ENCODE data around the gene ENGASE. TPM values are rescaled to one million over a fixed set of nuclear protein-coding genes. Genes with fewer than 3 reads are reported as not detected.

The ENGASE gene
- total and polyA plus RNA-seq, 2 of the 8 experiments (the other 6 are each of a cell fraction or from before 2014, with no cell fraction given), result 9.3 to 36.1 TPM

- H3K4me1 ChIP-seq (replicated peaks in 1 of 4; ENCODE audit: control insufficient read depth in 3 of 4, insufficient read depth in 4 of 4, low read length in 3 of 4), result peaks cover 0 to 2% (median under 1%) of the 10 kb centered on the region in 4 experiments; a peak in 1 of 7 replicates
- H3K36me3 ChIP-seq (ENCODE audit: control insufficient read depth in 2 of 4, insufficient read depth in 4 of 4, low read length in 3 of 4), result peaks cover 2 to 7% (median 5%) of the 10 kb centered on the region in 4 experiments; a peak in 4 of 8 replicates
- H4K8ac ChIP-seq (ENCODE audit: extremely low read depth, insufficient read depth, low read length), result no peak overlapping the region
- 92% methylated on average over 11 of the region's 12 CpGs; no CpG with 5 or more reads in 1 of the 2 experiments for WGBS, 2 experiments (ENCODE audit: extremely low coverage in 1 of 2, insufficient coverage in 1 of 2, insufficient read length in 1 of 2, insufficient replicate concordance in 2 of 2, low coverage in 1 of 2, low lambda C conversion rate in 2 of 2, missing lambda C conversion rate in 1 of 2)
- peaks cover 0 to 5% (median 0%) of the 10 kb centered on the region in 4 experiments; a peak in 4 of 7 replicates for H3K27me3 ChIP-seq (replicated peaks in 1 of 4; ENCODE audit: control insufficient read depth in 3 of 4, extremely low read depth in 1 of 4, insufficient read depth in 3 of 4, low read length in 3 of 4)
- no peaks in the 10 kb centered on the region for H4K20me1 ChIP-seq (replicated peaks in 1 of 2; ENCODE audit: control insufficient read depth in 1 of 2, insufficient read depth in 2 of 2, low read length in 2 of 2)
- no peak overlapping the region for H4K91ac ChIP-seq (replicated peaks; ENCODE audit: insufficient read length, low read length)
- H3K23ac ChIP-seq (ENCODE audit: insufficient read length), result no peak overlapping the region
- no peak overlapping the region for H3K27ac ChIP-seq (ENCODE audit: low read depth, low read length)
- FAIRE-seq, result no peak
- ChIA-PET CTCF (ENCODE audit: partially characterized antibody) (interaction anchor here (1.5 to 4.5 kb wide), 4 partner anchors 10 to 35 kb away, joined by 3 to 23 read pairs (median 6); no protein-coding TSS in a partner anchor), POLR2A (ENCODE audit: partially characterized antibody) (no interaction called here)
- H3K79me2 ChIP-seq (ENCODE audit: control insufficient read depth in 1 of 2, insufficient read depth in 2 of 2, low read length in 2 of 2), result no peaks in the 10 kb centered on the region
- no peak overlapping the region for H2AK5ac ChIP-seq (ENCODE audit: low read depth, low read length)
- H2BK120ac ChIP-seq (replicated peaks; ENCODE audit: low read depth, low read length), result no peak overlapping the region
- TF ChIP-seq CHD1 (IDR thresholded peaks at IDR 0.05; ENCODE audit: low read depth, low read length) (no peak), TAF7 (optimal IDR thresholded peaks at IDR 0.05; ENCODE audit: borderline replicate concordance, low read depth, low read length) (no peak), GABPA (IDR thresholded peaks at IDR 0.05; ENCODE audit: borderline replicate concordance, insufficient read depth, low read length) (no peak), BRCA1 (IDR thresholded peaks at IDR 0.05; ENCODE audit: low read depth, low read length) (no peak), SIN3A (conservative IDR thresholded peaks at IDR 0.05 in 1 of 2, IDR thresholded peaks at IDR 0.05 in 1 of 2; ENCODE audit: low read depth in 1 of 2, low read length in 2 of 2) (no peak)
- H2BK20ac ChIP-seq (ENCODE audit: low read length), result no peak overlapping the region
- H3K56ac ChIP-seq (replicated peaks; ENCODE audit: insufficient read length, low read depth, low read length), result no peak overlapping the region
- H2BK15ac ChIP-seq (ENCODE audit: low read length), result no peak overlapping the region
- H3K9ac ChIP-seq (replicated peaks in 1 of 4; ENCODE audit: extremely low read depth in 1 of 4, low read depth in 3 of 4, low read length in 3 of 4), result no peak overlapping the region
- no peak overlapping the region for H3K4ac ChIP-seq (replicated peaks; ENCODE audit: insufficient read length, low read depth, low read length)
- no peak for DNase-seq (ENCODE audit: low read depth in 1 of 2, low spot score in 2 of 2)
- H3K79me1 ChIP-seq (ENCODE audit: low read depth, low read length), result no peaks in the 10 kb centered on the region
- no peak overlapping the region for H3K18ac ChIP-seq (ENCODE audit: extremely low read depth, low read length)
- peaks cover 6% of the 10 kb centered on the region; the same call in 1 of the 2 replicates for H3K23me2 ChIP-seq (ENCODE audit: low read depth, low read length)
- no peak overlapping the region for H2BK12ac ChIP-seq (ENCODE audit: low read depth, low read length)
- H3K4me3 ChIP-seq (ENCODE audit: extremely low read depth in 1 of 4, insufficient read depth in 2 of 4, low read depth in 3 of 4, low read length in 4 of 4), result no peak overlapping the region
- H3K9me3 ChIP-seq (ENCODE audit: insufficient read depth in 2 of 2, low read depth in 1 of 2, low read length in 1 of 2), result no peaks in the 10 kb centered on the region
- no peak overlapping the region for H2AFZ ChIP-seq (ENCODE audit: low read length)
- H3K4me2 ChIP-seq (ENCODE audit: insufficient read depth in 1 of 2, low read depth in 2 of 2, low read length in 2 of 2), result no peak overlapping the region
- H3K14ac ChIP-seq (ENCODE audit: insufficient read length), result no peak overlapping the region
- no peak overlapping the region for H4K5ac ChIP-seq (ENCODE audit: insufficient read length, low read depth, low read length)
- H2BK5ac ChIP-seq (ENCODE audit: low read depth, low read length), result no peak overlapping the region
Measured at GRCh38 chr17:79077587-79077986, 3.0 kb downstream of the ENGASE start.
